Skeletal muscle satellite cell (primary cell): ENCODE measurements around the gene AP3S1.

Experiments used
- H3K27me3 ChIP-seq: 2 replicates; pipeline ENCODE4 v1.7.0; 2013; ENCODE audit warnings: low read length; ENCODE audit not compliant: control insufficient read depth, insufficient read depth
- H3K36me3 ChIP-seq: 2 replicates; pipeline ENCODE4 v1.7.0; 2013; ENCODE audit warnings: mild to moderate bottlenecking, control low read depth, low read length; ENCODE audit not compliant: insufficient read depth
- H3K4me1 ChIP-seq: 2 replicates; pipeline ENCODE4 v1.7.0; 2013; ENCODE audit warnings: low read length; ENCODE audit not compliant: control insufficient read depth, insufficient read depth
- H3K4me2 ChIP-seq: 2 replicates; pipeline ENCODE4 v1.7.0; 2013; ENCODE audit warnings: mild to moderate bottlenecking, low read length
- H3K4me3 ChIP-seq: 2 replicates; pipeline ENCODE4 v1.7.0; 2013; ENCODE audit warnings: low read length
- H3K9ac ChIP-seq: 2 replicates; pipeline ENCODE4 v1.7.0; 2013; ENCODE audit warnings: mild to moderate bottlenecking, low read depth, low read length, moderate library complexity
- H3K9me3 ChIP-seq: replicated peaks from 2 replicates; pipeline ENCODE4 v1.7.0; 2013; ENCODE audit warnings: mild to moderate bottlenecking, control low read depth, low read length

Gene AP3S1

DNA sequence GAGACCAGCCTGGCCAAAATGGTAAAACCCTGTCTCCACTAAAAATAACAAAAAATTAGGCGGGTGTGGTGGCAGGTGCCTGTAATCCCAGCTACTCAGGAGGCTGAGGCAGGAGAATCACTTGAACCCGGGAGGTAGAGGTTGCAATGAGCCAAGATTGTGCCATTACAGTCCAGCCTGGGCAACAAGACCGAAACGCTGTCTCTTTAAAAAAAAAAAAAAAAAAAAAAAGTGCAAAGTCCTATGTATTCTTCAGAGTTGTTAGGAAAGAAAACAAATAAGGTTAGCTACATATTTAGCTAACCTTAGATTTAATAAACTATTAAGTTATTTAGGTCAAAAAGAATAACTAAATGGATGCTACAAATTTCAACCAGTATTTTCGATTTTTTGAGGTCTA is 11.8 kb upstream of the AP3S1 start:
- no peak overlapping the region for H3K9ac ChIP-seq
- no peaks in the 10 kb centered on the region for H3K27me3 ChIP-seq
- H3K36me3 ChIP-seq: peaks cover 44% of the 10 kb centered on the region
- H3K4me1 ChIP-seq: no peaks in the 10 kb centered on the region
- H3K9me3 ChIP-seq: no peaks in the 10 kb centered on the region
- H3K4me3 ChIP-seq: no peak overlapping the region
- H3K4me2 ChIP-seq: no peak overlapping the region

DNA sequence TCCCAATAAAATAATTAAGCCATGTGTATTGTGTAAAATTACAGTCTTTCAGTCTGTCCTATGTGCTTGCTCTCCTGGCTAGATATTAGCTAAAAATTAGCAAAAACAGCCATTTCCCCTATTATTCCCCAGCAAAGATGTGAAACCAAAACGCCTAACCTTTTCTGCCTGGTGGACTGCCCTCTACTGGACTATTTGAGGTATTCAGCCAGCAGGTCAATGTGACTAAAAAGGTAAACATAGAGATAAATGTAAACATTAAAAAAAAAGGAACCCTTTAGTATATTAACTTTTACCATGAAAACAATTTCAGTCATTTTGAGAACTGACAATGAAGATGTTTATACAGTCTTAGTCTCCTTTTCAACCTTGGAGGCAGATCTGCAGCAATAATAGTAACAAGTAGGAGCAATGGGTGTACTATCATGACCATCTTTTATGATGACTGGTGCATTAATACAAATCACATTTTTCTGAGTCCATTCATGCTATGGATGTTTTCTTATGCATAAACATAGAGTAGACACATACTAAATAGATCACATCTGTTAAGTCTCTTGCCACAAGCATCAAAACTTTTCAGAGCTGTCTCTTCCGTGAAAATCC is 10.5 kb upstream of the AP3S1 start:
- H3K9ac ChIP-seq: no peak overlapping the region
- H3K4me3 ChIP-seq: no peak overlapping the region
- no peaks in the 10 kb centered on the region for H3K9me3 ChIP-seq
- no peak overlapping the region for H3K4me2 ChIP-seq
- peaks cover 58% of the 10 kb centered on the region for H3K36me3 ChIP-seq
- no peaks in the 10 kb centered on the region for H3K27me3 ChIP-seq
- no peaks in the 10 kb centered on the region for H3K4me1 ChIP-seq

DNA sequence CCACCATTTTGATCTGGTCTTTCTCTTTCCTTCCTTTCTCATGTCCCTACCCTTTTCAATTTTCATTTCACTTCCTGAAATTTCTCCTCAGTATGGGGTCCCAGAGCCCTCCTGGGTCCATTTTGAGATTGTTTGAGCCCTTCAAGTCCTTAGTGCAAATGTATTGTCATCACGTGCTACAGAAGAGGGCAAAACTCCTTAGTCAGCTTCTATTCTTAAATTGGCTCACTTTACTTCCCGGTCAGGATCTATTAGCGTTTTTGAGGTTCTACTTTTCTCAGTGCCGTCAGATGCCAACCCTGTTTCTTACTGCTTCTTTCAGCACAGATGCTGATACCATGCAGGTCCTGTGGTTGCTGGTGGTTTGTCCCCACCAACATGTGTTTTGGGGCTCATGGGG is 6.3 kb upstream of the AP3S1 start:
- Histone ChIP-seq H3K9me3 (no peaks in the 10 kb centered on the region), H3K36me3 (peaks cover 53% of the 10 kb centered on the region)

DNA sequence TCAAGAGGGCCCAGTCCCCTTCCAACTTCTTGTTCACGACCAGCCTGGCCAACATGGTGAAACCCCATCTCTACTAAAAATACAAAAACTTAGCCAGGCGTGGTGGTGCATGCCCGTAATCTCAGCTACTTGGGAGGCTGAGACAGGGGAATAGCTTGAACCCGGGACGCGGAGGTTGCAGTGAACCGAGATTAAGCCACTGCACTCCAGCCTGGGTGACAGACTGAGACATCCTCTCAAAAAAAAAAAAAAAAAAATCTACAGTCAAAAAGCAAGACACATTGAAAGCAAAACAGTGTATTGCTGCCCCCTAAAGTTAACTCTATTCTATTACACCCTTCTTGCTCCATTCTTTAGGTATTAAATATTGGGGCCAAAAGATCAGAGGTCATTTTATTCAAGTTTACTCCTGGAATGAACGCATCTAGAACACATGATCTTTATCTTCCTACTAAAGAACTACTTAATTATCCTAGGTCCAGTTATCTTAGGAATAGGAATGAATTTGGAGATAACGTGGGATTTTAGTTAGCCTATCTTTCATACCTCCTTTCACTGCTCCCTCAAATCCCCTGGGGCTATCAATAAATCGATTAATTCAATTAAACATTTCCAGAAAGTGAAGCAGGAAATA is 2.7 kb upstream of the AP3S1 start:
- H3K4me1 ChIP-seq: peaks cover 22% of the 10 kb centered on the region
- H3K27me3 ChIP-seq: no peaks in the 10 kb centered on the region
- H3K9ac ChIP-seq: peak overlapping the region; percentile 17
- H3K4me3 ChIP-seq: peak overlapping the region; percentile 74
- H3K4me2 ChIP-seq: peak overlapping the region; percentile 83
- no peaks in the 10 kb centered on the region for H3K9me3 ChIP-seq
- peaks cover 35% of the 10 kb centered on the region for H3K36me3 ChIP-seq

More for the DNA sequence above, 6.3 kb upstream of the AP3S1 start:
- H3K4me1 ChIP-seq: peaks cover 16% of the 10 kb centered on the region
- no peaks in the 10 kb centered on the region for H3K27me3 ChIP-seq
- no peak overlapping the region for H3K4me3 ChIP-seq
- no peak overlapping the region for H3K4me2 ChIP-seq
- no peak overlapping the region for H3K9ac ChIP-seq

DNA sequence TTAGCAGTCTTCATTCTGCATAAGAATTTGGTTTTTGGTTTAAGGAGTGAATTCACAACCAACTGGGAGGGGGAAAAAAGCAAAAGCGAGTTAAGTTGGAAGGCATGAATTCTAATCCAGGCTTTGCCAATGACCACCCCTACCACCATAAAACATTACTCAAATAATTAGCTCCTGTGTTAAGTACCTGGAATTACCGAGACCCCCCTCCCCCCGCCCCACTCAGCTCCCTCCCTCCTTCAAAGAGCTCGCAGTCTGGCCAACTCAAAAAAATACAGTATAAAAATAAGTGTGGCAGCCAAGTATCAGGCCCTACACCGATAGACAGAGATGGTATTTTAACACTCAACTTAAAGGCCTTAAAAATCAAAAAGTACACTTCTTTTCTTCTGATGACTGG is 862 bp upstream of the AP3S1 start:
- Histone ChIP-seq H3K36me3 (peaks cover 18% of the 10 kb centered on the region), H3K4me2 (peak overlapping the region; percentile 83), H3K9ac (peak overlapping the region; percentile 84), H3K4me3 (peak overlapping the region; percentile 74), H3K27me3 (no peaks in the 10 kb centered on the region), H3K9me3 (no peaks in the 10 kb centered on the region), H3K4me1 (peaks cover 22% of the 10 kb centered on the region)

DNA sequence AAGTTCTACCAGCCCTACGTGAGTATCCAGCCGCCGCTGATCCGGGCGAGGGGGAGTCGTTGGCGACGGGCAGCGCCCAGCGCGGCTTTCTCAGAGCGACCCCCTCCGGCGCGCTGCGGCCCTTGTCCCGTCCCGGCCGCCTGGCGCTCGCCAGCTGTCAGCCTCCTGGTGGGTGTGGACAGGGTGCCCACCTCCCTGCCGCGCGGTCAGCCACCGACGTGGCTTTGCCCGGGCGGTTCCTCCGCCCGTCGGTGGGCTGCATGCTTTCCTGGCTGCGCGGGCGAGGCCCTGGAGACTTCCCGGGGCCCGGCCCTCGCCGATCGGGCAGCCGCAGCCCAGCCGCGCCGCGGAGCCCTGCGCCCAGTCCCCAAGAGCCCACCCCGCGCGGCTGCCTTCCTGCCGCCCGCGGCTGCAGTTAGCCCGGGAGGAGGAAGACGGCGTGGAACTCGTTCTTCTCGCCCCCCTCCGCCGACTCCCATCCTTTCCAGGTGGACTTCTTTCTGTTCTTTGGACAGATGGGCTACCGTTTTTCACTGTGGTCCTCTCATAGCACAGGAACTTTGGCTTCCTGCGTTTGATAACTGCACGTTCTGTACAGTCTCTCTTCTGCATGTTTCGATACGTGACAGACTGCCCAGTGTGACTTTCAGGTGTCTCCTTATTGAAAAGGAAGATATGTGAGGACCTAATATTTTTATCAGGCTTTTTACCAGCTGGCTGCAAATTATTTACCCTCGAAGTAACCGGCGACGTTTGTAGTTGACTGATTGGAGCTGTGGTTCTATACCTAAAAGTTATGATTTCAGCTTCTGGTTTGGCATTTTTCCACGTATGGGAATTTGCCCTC is 577 bp downstream of the AP3S1 start:
- Histone ChIP-seq H3K27me3 (no peaks in the 10 kb centered on the region), H3K9ac (peak overlapping the region; percentile 84), H3K4me2 (peak overlapping the region; percentile 83), H3K4me1 (peaks cover 22% of the 10 kb centered on the region), H3K9me3 (no peaks in the 10 kb centered on the region), H3K36me3 (peaks cover 3% of the 10 kb centered on the region), H3K4me3 (peak overlapping the region; percentile 74)

DNA sequence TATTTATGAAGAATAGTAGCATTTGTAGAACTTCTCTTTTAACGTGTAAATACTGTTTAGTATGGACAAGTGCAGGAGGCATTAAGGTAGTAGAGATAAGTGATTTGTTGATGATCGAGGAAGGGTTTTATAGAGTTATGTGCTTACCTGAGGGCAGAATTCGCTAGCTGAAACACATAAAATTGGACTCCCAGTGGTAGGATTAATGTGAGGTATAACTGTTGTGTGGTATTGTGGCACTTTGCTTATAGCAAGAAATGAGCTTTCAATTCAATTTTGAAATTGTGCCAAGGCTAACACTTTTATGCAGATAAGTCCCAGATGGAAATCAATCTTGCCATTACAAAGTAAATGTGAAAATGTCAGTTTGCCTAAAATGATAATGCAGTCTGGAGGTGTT is 1.2 kb downstream of the AP3S1 start:
- H3K36me3 ChIP-seq: no peaks in the 10 kb centered on the region

DNA sequence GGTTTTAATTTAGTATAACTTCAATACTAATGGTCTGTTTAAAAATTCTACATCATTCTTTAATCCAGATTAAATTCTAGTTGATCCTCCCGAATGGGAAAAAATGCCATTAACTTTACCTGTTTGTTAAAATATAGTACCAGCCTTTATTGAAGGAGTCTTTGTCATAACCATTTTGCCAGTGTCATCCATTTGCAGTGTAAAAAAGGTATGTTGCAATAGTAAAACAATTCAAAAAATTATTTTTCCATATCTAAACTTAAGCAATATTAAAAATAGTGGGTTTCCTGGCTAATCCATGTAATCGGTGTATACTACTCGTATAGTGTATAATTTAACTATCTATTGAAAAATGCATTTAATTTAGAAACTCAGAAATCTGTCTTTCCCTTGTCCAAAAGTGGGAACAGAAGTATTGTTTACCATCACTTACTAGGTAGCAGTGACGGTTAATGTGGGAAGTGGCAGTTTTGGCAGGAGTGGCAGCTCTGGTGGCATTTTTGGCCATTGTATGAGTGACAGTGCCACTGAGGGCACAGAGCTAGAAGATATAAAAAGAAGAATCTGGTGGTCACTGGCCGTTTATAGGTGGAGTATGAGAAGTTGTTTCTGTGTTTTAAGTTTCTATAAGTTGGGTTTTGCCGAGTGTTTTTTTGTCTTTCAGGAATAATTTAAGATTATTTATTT is 1.9 kb downstream of the AP3S1 start:
- peaks cover 21% of the 10 kb centered on the region for H3K4me1 ChIP-seq
- peak overlapping the region; percentile 83 for H3K4me2 ChIP-seq
- peak overlapping the region; percentile 74 for H3K4me3 ChIP-seq
- peak overlapping the region; percentile 84 for H3K9ac ChIP-seq
- H3K9me3 ChIP-seq: no peaks in the 10 kb centered on the region
- H3K36me3 ChIP-seq: no peaks in the 10 kb centered on the region
- H3K27me3 ChIP-seq: no peaks in the 10 kb centered on the region

More for the DNA sequence above, 1.2 kb downstream of the AP3S1 start:
- Histone ChIP-seq H3K27me3 (no peaks in the 10 kb centered on the region), H3K9ac (peak overlapping the region; percentile 84), H3K9me3 (no peaks in the 10 kb centered on the region), H3K4me1 (peaks cover 22% of the 10 kb centered on the region), H3K4me2 (peak overlapping the region; percentile 83), H3K4me3 (peak overlapping the region; percentile 74)

DNA sequence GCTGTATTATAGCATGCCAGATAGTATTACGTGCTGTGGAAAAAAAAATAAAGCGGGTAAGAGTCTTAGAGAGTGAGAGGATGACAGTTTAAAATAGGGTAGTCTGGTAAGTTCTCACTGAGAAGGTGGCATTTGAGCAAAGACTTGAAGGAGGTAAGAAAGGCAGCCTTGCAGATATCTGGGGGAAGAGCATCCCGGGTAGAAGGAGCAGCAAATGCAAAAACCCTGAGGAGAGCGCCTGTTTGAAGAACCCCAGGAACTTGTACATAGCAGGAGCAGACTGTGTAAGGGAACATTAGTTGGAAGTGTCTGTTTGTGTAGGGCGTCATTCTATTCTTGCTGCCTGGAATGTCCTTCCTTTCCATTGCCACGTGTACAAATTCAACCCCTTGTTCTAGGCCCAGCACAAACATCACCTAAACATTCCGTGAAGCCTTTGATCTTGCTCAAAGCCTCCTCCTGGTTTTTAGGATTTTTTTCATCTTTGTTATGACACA is 2.6 kb downstream of the AP3S1 start:
- H3K9me3 ChIP-seq: no peaks in the 10 kb centered on the region

DNA sequence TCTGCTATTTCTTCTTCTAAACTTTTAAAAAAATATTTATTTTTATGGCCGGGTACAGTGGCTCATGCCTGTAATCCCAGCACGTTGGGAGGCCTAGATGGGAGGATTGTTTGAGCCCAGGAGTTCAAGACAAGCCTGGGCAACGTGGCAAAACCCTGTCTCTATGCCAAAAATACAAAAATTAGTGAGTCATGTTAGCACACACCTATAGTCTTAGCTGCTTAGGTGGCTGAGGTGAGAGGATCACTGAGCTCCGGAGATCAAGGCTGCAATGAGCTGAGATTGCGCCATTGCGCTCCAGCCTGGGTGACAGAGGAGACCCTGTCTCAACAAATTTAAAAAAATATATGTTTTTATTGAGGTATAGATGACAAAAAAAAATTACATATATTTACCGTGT is 5.6 kb downstream of the AP3S1 start:
- Histone ChIP-seq H3K36me3 (no peaks in the 10 kb centered on the region), H3K4me1 (peaks cover 7% of the 10 kb centered on the region), H3K9me3 (no peaks in the 10 kb centered on the region), H3K4me3 (no peak overlapping the region), H3K4me2 (no peak overlapping the region), H3K9ac (no peak overlapping the region), H3K27me3 (no peaks in the 10 kb centered on the region)

More for the DNA sequence above, 2.6 kb downstream of the AP3S1 start:
- peak overlapping the region; percentile 83 for H3K4me2 ChIP-seq
- no peak overlapping the region for H3K9ac ChIP-seq
- H3K4me1 ChIP-seq: peaks cover 15% of the 10 kb centered on the region
- H3K4me3 ChIP-seq: no peak overlapping the region
- no peaks in the 10 kb centered on the region for H3K27me3 ChIP-seq
- no peaks in the 10 kb centered on the region for H3K36me3 ChIP-seq

DNA sequence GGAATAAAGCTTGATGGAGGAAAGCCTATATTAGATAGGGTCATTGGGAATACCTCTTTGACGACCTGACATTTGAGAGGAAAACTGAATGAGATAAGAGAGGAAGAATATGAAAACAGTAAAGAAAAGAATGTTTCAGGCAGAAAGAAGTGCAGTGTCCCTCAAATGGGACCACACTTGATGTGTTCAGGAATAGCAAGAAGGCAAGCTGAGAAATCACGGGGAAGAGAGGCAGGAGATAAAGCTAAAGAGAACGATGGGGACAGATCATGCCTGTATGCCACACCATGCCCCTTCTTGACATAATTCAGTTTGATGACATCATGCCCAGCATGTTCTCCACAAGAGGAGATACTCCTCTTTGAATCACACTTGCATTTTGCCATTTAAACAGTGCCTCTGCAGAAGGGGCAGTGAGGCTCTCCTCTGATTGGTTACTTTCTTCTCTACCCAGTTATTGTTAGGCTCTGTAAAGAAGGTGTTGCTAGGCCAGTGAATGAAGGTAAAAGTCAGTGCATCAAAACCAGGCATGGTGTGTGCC is 7.6 kb downstream of the AP3S1 start:
- Histone ChIP-seq H3K4me1 (no peaks in the 10 kb centered on the region), H3K9me3 (no peaks in the 10 kb centered on the region), H3K4me3 (no peak overlapping the region), H3K36me3 (peaks cover 6% of the 10 kb centered on the region), H3K9ac (no peak overlapping the region), H3K4me2 (no peak overlapping the region), H3K27me3 (no peaks in the 10 kb centered on the region)
